OCI-LY1 (cell line): Measurements from ENCODE around the gene CAMTA1.

Experiments used
- CTCF ChIP-seq: fragments of 200-600 bp; sonication (generic), shearing (Covaris generic); IDR thresholded peaks from 2 replicates; pipeline ENCODE4 v1.5.1; 2017; ENCODE audit warnings: mild to moderate bottlenecking, antibody characterized with exemption, low read length, moderate library complexity, mixed read lengths
- EZH2 ChIP-seq: fragments of 200-600 bp; sonication (generic), shearing (Covaris generic); IDR thresholded peaks from 2 replicates; pipeline ENCODE4 v1.8.0; 2017; ENCODE audit warnings: borderline replicate concordance, mixed run types, mild to moderate bottlenecking, antibody characterized with exemption, low read length, moderate library complexity, mixed read lengths

GRCh38 chr1:6872573-6873261 lies 87.5 kb downstream of the CAMTA1 start:
- TF ChIP-seq CTCF (no peak), EZH2 (no peak)
